ENCODE measurements around the gene CDON. TPM values are rescaled to one million over a fixed set of nuclear protein-coding genes. Genes with fewer than 3 reads are reported as not detected.

The CDON gene
- polyA plus RNA-seq, 1 of the 3 experiments (the other 2 are of a cell fraction): 3.7 TPM

GRCh38 chr11:125948278-125949051 lies 114.2 kb downstream of the CDON start:
- no peaks in the 10 kb centered on the region for H3K9me2 ChIP-seq
- no peaks in the 10 kb centered on the region for H4K20me1 ChIP-seq (ENCODE audit: insufficient read depth)
- H3K36me3 ChIP-seq (replicated peaks in 1 of 2; ENCODE audit: control insufficient read depth in 1 of 2, insufficient read depth in 2 of 2, low read length in 1 of 2): no peaks in the 10 kb centered on the region
- no peaks in the 10 kb centered on the region for H3F3A ChIP-seq (replicated peaks; ENCODE audit: insufficient read depth)
- DNase-seq: no peak
- H3K9me3 ChIP-seq: no peaks in the 10 kb centered on the region
- H3K27ac ChIP-seq (ENCODE audit: low read depth in 2 of 2, low read length in 1 of 2): no peak overlapping the region; a peak in 1 of 4 replicates
- no peaks in the 10 kb centered on the region for H3K79me2 ChIP-seq (ENCODE audit: insufficient read depth)
- TF ChIP-seq REST (IDR thresholded peaks at IDR 0.05; ENCODE audit: low read depth, low read length) (no peak), USF2 (IDR thresholded peaks at IDR 0.05; ENCODE audit: borderline replicate concordance, low read depth, low read length) (no peak), TAF1 (IDR thresholded peaks at IDR 0.05; ENCODE audit: borderline replicate concordance, low read depth, low read length) (no peak), CTCF (IDR thresholded peaks at IDR 0.05) (no peak), NFIC (IDR thresholded peaks at IDR 0.05; ENCODE audit: borderline replicate concordance) (no peak)
- H3K4me1 ChIP-seq (ENCODE audit: control insufficient read depth in 1 of 2, insufficient read depth in 2 of 2, low read depth in 1 of 2, low read length in 1 of 2): peaks cover 0 to 44% of the 10 kb centered on the region in 2 experiments; a peak in 2 of 4 replicates
- ChIA-PET POLR2A (no interaction called here), CTCF (interaction anchor here (1.1 to 3.5 kb wide), 4 partner anchors 8 to 167 kb away, joined by 3 to 31 read pairs (median 3); no protein-coding TSS in a partner anchor)
- no peaks in the 10 kb centered on the region for H3K27me3 ChIP-seq (ENCODE audit: insufficient read depth)
- no peak overlapping the region for H3K4me3 ChIP-seq (ENCODE audit: low read depth in 2 of 2, low read length in 1 of 2)
- no peak overlapping the region for H2AFZ ChIP-seq (ENCODE audit: low read depth)
- 85% methylated on average over 9 of the region's 23 CpGs for WGBS (ENCODE audit: low lambda C conversion rate)
- no peak overlapping the region for H3K9ac ChIP-seq
- H3K4me2 ChIP-seq: no peak overlapping the region
